Loucy (cell line): Measurements from ENCODE around the gene FAM3B.

Source experiments
- EZH2phosphoT487 ChIP-seq: fragments of 200-600 bp; IDR thresholded peaks from 2 replicates; pipeline ENCODE4 v1.6.1; 2018; ENCODE audit warnings: antibody characterized with exemption, mild to moderate bottlenecking, moderate library complexity, borderline replicate concordance
- TF ChIP-seq, protein P1 (sequence below): fragments of 200-600 bp; sonication (generic); conservative IDR thresholded peaks from 2 replicates; pipeline ENCODE4 v1.5.1; 2014; ENCODE audit warnings: mild to moderate bottlenecking, antibody characterized with exemption, low read length

DNA sequence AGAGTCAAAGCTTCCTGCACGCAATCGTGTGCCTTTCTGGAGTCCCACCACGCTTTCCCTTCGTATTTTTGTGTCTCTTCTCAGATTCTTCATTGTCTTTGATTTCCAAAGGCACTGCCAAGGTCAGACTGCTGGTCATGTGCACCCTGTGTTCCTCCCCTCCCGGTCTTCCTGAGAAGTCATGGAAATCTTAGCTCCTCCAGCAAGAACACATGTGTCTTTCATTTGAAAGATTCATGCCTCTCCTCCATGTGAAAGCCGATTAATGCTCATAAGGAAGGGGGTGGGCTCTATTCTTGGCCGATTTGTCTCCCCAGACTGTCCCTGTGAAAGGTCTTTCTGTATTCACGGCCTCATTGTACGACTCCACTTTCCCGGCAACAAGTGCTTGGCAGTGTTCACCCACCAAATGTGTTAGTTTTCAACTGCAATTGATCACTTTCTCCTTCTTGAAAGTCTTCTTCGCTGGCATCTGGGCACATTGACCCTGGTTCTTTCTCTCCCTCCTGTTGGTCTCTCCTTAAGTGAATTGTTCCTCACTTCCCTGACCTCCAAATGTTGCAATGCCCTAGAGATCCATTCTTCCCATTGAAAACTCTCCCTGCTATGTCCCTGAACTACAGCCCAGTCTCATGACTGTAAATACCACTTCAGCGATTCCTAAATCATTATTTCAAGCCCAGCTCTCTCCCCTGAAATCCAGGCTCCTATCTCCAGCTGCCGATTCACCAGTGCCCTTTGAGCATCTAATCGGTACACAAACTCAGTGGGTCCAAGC lies 70.6 kb downstream of the FAM3B start:
- TF ChIP-seq, protein P1, sequence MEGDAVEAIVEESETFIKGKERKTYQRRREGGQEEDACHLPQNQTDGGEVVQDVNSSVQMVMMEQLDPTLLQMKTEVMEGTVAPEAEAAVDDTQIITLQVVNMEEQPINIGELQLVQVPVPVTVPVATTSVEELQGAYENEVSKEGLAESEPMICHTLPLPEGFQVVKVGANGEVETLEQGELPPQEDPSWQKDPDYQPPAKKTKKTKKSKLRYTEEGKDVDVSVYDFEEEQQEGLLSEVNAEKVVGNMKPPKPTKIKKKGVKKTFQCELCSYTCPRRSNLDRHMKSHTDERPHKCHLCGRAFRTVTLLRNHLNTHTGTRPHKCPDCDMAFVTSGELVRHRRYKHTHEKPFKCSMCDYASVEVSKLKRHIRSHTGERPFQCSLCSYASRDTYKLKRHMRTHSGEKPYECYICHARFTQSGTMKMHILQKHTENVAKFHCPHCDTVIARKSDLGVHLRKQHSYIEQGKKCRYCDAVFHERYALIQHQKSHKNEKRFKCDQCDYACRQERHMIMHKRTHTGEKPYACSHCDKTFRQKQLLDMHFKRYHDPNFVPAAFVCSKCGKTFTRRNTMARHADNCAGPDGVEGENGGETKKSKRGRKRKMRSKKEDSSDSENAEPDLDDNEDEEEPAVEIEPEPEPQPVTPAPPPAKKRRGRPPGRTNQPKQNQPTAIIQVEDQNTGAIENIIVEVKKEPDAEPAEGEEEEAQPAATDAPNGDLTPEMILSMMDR, result no peak
- no peak for TF ChIP-seq EZH2phosphoT487
